DMS79 treated with DMSO at 0.1 percent for 48 hours (cell line): ENCODE measurements around the gene SLC27A5.
A peak's percentile ranks its signal among the peaks of the same experiment; 100 is the strongest.
"Not testable (repeated sequence)": the region's sequence is repeated elsewhere in the genome, so short reads cannot be mapped to it uniquely, and the experiment has no call there.

ENCODE experiments used
- DNase-seq: peaks from one replicate; lab custom pipeline; 2025; lab: John Stamatoyannopoulos, UW

SLC27A5 gene

GRCh38 chr19:58550362-58551122, 38.8 kb upstream of the SLC27A5 start:
- no peak for DNase-seq

DNA sequence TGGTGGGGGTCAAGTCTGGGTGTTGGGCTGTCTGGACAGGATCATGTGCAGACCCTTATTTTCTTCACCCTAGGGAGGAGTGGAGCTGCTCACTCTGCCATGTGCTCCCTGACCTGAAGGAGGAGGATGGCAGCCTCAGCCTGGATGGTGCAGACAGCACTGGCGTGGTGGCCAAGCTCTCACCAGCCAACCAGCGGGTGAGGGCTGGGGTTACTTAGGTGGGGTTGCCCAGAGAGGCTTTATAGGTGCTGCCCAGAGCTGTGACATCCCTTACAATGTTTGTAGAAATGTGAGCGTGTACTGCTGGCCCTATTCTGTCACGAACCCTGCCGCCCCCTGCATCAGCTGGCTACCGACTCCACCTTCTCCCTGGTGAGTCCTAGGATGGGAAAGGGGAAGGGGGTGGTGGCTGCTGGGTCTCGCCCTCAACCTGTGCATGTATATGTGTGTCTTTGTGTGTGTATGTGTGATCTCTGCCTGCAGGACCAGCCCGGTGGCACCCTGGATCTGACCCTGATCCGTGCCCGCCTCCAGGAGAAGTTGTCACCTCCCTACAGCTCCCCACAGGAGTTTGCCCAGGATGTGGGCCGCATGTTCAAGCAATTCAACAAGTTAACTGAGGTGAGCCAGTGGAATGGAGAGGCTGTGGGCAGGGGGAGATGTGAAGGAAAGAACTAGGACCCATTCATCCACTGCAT, 38.0 kb upstream of the SLC27A5 start:
- no peak for DNase-seq

GRCh38 chr19:58548859-58549663, 37.3 kb upstream of the SLC27A5 start:
- DNase-seq = no peak

GRCh38 chr19:58547323-58548312, 35.8 kb upstream of the SLC27A5 start:
- no peak for DNase-seq

GRCh38 chr19:58546019-58546530, 34.3 kb upstream of the SLC27A5 start:
- DNase-seq = no peak

DNA sequence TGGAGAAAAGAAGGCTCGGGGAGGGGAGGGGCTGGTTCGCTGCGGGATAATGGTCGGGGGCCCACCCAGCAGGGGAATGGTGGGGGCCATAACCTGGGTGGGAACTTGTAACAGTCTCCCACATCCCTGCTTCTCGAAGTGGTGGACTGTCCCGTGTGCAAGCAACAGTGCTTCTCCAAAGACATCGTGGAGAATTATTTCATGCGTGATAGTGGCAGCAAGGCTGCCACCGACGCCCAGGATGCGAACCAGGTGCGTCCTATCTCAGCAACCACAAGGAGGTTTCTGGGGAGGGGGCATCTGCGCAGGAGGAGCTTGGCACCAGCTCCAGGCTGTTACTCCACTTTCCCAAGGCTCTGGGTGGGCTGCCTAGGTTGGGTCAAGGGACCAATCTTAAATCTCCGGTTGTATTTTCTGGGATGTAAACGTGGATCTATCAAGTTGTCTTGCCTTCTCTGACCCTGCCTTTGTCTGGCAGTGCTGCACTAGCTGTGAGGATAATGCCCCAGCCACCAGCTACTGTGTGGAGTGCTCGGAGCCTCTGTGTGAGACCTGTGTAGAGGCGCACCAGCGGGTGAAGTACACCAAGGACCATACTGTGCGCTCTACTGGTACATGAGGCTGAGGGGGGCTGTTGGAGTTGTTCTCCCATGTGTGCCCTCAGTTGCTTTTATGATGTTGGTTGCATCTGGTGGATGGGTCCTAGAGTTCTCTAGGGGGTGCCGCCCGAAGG, 33.7 kb upstream of the SLC27A5 start:
- DNase-seq = no peak

GRCh38 chr19:58544591-58545285, 32.9 kb upstream of the SLC27A5 start:
- no peak for DNase-seq

DNA sequence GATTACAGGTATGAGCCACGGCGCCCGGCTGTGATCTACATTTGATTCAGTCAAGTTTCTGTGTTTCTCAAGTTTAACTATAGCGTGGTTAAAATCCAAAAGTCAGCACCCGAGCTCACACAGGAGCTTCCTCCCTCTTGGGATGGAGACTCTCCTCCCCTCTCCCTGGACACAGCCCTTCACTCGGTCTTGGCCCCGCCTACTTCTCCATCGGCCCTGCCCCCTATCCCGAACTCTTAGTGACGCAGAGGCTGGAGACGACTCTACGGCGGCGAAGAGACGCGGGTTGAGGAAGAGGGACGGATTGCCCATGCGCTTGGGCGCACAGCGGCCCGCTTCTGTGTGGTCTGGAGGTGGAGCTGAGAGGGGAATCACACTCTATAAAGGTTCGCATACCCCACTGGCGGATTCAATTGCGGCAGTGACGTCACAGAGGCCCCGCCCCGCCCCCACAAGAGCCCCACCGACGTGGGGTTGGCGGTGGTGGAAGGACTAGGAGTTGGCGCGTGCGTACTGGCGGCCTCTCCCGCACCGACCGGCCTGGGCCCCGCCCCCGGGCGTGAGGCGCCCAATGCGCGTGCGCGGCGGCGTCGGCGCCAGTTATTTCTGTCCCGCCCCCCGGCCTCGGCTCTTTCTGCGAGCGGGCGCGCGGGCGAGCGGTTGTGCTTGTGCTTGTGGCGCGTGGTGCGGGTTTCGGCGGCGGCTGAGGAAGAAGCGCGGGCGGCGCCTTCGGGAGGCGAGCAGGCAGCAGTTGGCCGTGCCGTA, 32.2 kb upstream of the SLC27A5 start, which contains the start of gene TRIM28:
Gene TRIM28, plus strand, starts transcription at position 239 of the 765 bp plus-strand sequence. CDS start 694 bp downstream, outside the sequence.
- no peak for DNase-seq

DNA sequence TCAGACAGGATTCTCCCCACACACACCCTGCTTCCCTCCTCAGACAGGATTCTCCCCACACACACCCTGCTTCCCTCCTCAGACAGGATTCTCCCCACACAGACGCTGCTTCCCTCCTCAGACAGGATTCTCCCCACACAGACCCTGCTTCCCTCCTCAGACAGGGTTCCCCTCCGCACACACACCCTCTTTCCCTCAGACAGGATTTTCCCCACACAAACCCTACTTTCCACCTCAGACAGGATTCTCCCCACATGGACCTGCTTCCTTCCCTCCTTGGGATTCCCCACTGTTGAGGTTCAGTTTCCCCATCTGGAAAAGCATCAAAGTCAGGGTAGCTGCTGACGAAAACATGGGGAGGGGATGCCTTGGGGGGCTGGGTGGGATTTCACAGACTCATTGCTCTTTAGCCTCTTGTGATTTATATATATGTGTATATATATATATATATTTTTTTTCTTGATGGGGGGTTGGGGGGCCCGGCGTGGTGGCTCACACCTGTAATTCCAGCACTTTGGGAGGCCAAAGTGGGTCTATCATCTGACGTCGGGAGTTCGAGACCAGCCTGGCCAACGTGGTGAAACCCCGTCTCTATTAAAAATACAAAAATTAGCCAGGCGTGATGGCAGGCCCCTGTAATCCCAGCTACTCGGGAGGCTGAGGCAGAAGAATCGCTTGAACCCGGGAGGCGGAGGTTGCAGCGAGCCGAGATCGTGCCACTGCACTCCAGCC, 31.0 kb upstream of the SLC27A5 start:
- not testable (repeated sequence) for DNase-seq

GRCh38 chr19:58539169-58539559, 27.4 kb upstream of the SLC27A5 start:
- DNase-seq = not testable (repeated sequence)

GRCh38 chr19:58538257-58539168, 26.7 kb upstream of the SLC27A5 start:
- DNase-seq = peak; percentile 68

- no peak for DNase-seq
Measured at GRCh38 chr19:58536852-58537798, 25.3 kb upstream of the SLC27A5 start.

DNA sequence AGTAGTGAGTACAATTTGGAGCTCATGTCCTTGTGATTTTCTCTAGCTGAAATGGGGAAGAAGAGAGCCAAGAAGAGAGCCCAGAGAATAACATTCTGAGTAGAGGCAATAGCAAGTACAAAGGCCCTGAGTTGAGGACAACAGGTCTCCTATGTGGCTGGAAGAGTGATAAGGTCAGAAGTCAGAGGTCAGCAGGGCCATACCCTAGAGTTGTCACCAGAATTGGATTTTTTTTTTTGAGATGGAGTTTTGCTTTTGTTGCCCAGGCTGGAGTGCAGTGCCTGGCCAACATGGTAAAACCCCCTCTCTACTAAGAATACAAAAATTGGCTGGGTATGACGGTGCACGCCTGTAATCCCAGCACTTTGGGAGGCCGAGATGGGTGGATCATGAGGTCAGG, 24.1 kb upstream of the SLC27A5 start:
- no peak for DNase-seq

GRCh38 chr19:58531034-58531840, 19.4 kb upstream of the SLC27A5 start:
- no peak for DNase-seq

GRCh38 chr19:58529405-58529804, 17.6 kb upstream of the SLC27A5 start:
- no peak for DNase-seq
